ENCODE results near the gene KLHL3. TPM values are rescaled to one million over a fixed set of nuclear protein-coding genes. Genes with fewer than 3 reads are reported as not detected.

The KLHL3 gene
- polyA plus RNA-seq, 1 experiment: 1.1 TPM

- H3K27me3 ChIP-seq (ENCODE audit: control insufficient read depth, insufficient read depth, low read length): no peaks in the 10 kb centered on the region
- CTCF ChIA-PET: interaction anchor here (0.5 to 10.2 kb wide), 8 partner anchors 12 to 475 kb away, joined by 3 to 247 read pairs (median 12); partner anchors contain the start of gene KLHL3
- no peak for TF ChIP-seq CTCF (IDR thresholded peaks at IDR 0.05; ENCODE audit: insufficient read depth, low read depth, low read length)
- no peak for DNase-seq (ENCODE audit: low read depth)
- no peak overlapping the region for H3K4me3 ChIP-seq (ENCODE audit: low read depth, low read length)
- POLR2A ChIA-PET: interaction anchor here (0.6 kb wide), 1 partner anchor 84 kb away, joined by 10 read pairs; no protein-coding TSS in a partner anchor
- no peaks in the 10 kb centered on the region for H3K36me3 ChIP-seq (ENCODE audit: control insufficient read depth, insufficient read depth, low read length)
These were observed 77.6 kb downstream of the KLHL3 start for GRCh38 chr5:137658324-137658723.

GRCh38 chr5:137657073-137657472 is 78.8 kb downstream of the KLHL3 start:
- Histone ChIP-seq H3K27me3 (ENCODE audit: control insufficient read depth, insufficient read depth, low read length) (no peaks in the 10 kb centered on the region), H3K36me3 (ENCODE audit: control insufficient read depth, insufficient read depth, low read length) (no peaks in the 10 kb centered on the region), H3K4me3 (ENCODE audit: low read depth, low read length) (no peak overlapping the region)
- ChIA-PET CTCF (interaction anchor here (0.8 to 10.2 kb wide), 2 partner anchors 10 to 81 kb away, joined by 3 to 247 read pairs; partner anchors contain the start of gene KLHL3), POLR2A (no interaction called here)
- DNase-seq (ENCODE audit: low read depth): no peak
- TF ChIP-seq CTCF (IDR thresholded peaks at IDR 0.05; ENCODE audit: insufficient read depth, low read depth, low read length): no peak

GRCh38 chr5:137656558-137656957 is 79.3 kb downstream of the KLHL3 start:
- DNase-seq (ENCODE audit: low read depth): no peak
- no peaks in the 10 kb centered on the region for H3K27me3 ChIP-seq (ENCODE audit: control insufficient read depth, insufficient read depth, low read length)
- H3K4me3 ChIP-seq (ENCODE audit: low read depth, low read length): no peak overlapping the region
- no peak for TF ChIP-seq CTCF (IDR thresholded peaks at IDR 0.05; ENCODE audit: insufficient read depth, low read depth, low read length)
- no peaks in the 10 kb centered on the region for H3K36me3 ChIP-seq (ENCODE audit: control insufficient read depth, insufficient read depth, low read length)
- POLR2A ChIA-PET: no interaction called here
- CTCF ChIA-PET: interaction anchor here (0.8 to 10.2 kb wide), 2 partner anchors 11 to 82 kb away, joined by 3 to 247 read pairs; partner anchors contain the start of gene KLHL3

GRCh38 chr5:137651022-137651421 is 84.9 kb downstream of the KLHL3 start:
- Histone ChIP-seq H3K27me3 (ENCODE audit: control insufficient read depth, insufficient read depth, low read length) (no peaks in the 10 kb centered on the region), H3K4me3 (ENCODE audit: low read depth, low read length) (no peak overlapping the region), H3K36me3 (ENCODE audit: control insufficient read depth, insufficient read depth, low read length) (no peaks in the 10 kb centered on the region)
- DNase-seq (ENCODE audit: low read depth): no peak
- TF ChIP-seq CTCF (IDR thresholded peaks at IDR 0.05; ENCODE audit: insufficient read depth, low read depth, low read length): no peak
- POLR2A ChIA-PET: no interaction called here
- CTCF ChIA-PET: interaction anchor here (0.6 to 2.8 kb wide), 3 partner anchors 9 to 102 kb away, joined by 3 to 11 read pairs (median 4); no protein-coding TSS in a partner anchor

- Histone ChIP-seq H3K36me3 (ENCODE audit: control insufficient read depth, insufficient read depth, low read length) (no peaks in the 10 kb centered on the region), H3K4me3 (ENCODE audit: low read depth, low read length) (no peak overlapping the region), H3K27me3 (ENCODE audit: control insufficient read depth, insufficient read depth, low read length) (no peaks in the 10 kb centered on the region)
- POLR2A ChIA-PET: no interaction called here
- TF ChIP-seq CTCF (IDR thresholded peaks at IDR 0.05; ENCODE audit: insufficient read depth, low read depth, low read length): no peak
- CTCF ChIA-PET: interaction anchor here (1.0 to 2.8 kb wide), 4 partner anchors 8 to 93 kb away, joined by 3 to 11 read pairs (median 5); no protein-coding TSS in a partner anchor
- DNase-seq (ENCODE audit: low read depth): no peak
These were observed 86.5 kb downstream of the KLHL3 start for GRCh38 chr5:137649228-137649935.

Measured in BJ (cell line).